OCI-LY7 (cell line): ENCODE results near the gene SORCS3. TPM values are rescaled to one million over a fixed set of nuclear protein-coding genes. Genes with fewer than 3 reads are reported as not detected.

Experiments used
- BruUV-seq: library from RNA; stranded (reverse); fragments of 400-500 nt; replicated peaks from 2 replicates; lab custom pipeline; 2021; lab: Mats Ljungman, UMichigan
- CTCF ChIA-PET: fragments of 300-600 bp; sonication (Branson Sonifier 250); formaldehyde crosslinking; loops from one replicate; lab custom pipeline; 2022; ENCODE audit warnings: antibody characterized with exemption; ENCODE audit not compliant: unreplicated experiment; lab: Charles Lee
- POLR2A ChIA-PET: fragments of 300-600 bp; sonication (Branson Sonifier 250); formaldehyde crosslinking; loops from one replicate; lab custom pipeline; 2022; ENCODE audit warnings: antibody characterized with exemption; lab: Charles Lee
- DNase-seq: peaks from one replicate; pipeline ENCODE4 v3.0.0-alpha.2; 2015; ENCODE audit warnings: low spot score
- H2AFZ ChIP-seq: fragments of 200-600 bp; sonication (generic), shearing (Covaris generic); 2 replicates; pipeline ENCODE4 v1.6.1; 2014; ENCODE audit warnings: mild to moderate bottlenecking, antibody characterized with exemption, low read length, moderate library complexity
- H3K27ac ChIP-seq: fragments of 200-600 bp; sonication (generic); 2 replicates; pipeline ENCODE4 v1.5.1; 2014; ENCODE audit warnings: mixed run types, low read depth, mild to moderate bottlenecking, moderate library complexity, low read length, inconsistent platforms; ENCODE audit not compliant: poor library complexity, severe bottlenecking
- H3K36me3 ChIP-seq: fragments of 200-600 bp; sonication (generic); 2 replicates; pipeline ENCODE4 v1.6.1; 2014; ENCODE audit warnings: mild to moderate bottlenecking, antibody characterized with exemption, low read length, moderate library complexity, mixed read lengths; ENCODE audit not compliant: insufficient read depth
- H3K4me1 ChIP-seq: fragments of 200-600 bp; sonication (generic); 2 replicates; pipeline ENCODE4 v1.5.1; 2014; ENCODE audit warnings: mild to moderate bottlenecking, low read length; ENCODE audit not compliant: insufficient read depth, poor library complexity, severe bottlenecking
- H3K4me2 ChIP-seq: fragments of 200-600 bp; sonication (generic); 2 replicates; pipeline ENCODE4 v1.6.1; 2014; ENCODE audit warnings: mild to moderate bottlenecking, low read length
- H3K4me3 ChIP-seq: fragments of 200-600 bp; sonication (generic); 2 replicates; pipeline ENCODE4 v1.5.1; 2014; ENCODE audit warnings: mild to moderate bottlenecking, low read depth, low read length; ENCODE audit not compliant: poor library complexity, severe bottlenecking
- H3K79me2 ChIP-seq: fragments of 200-600 bp; sonication (generic); 2 replicates; pipeline ENCODE4 v1.6.1; 2016; ENCODE audit warnings: low read depth, mild to moderate bottlenecking, low read length, moderate library complexity, mixed read lengths; ENCODE audit not compliant: insufficient read depth
- H3K9me2 ChIP-seq: fragments of 200-600 bp; sonication (generic); 2 replicates; pipeline ENCODE4 v1.6.1; 2016; ENCODE audit warnings: mild to moderate bottlenecking, low read length, mixed read lengths; ENCODE audit not compliant: insufficient read depth
- H3K9me3 ChIP-seq: fragments of 200-600 bp; sonication (generic); 2 replicates; pipeline ENCODE4 v1.6.1; 2014; ENCODE audit warnings: mild to moderate bottlenecking, mixed run types, low read length, mixed read lengths
- H4K20me1 ChIP-seq: fragments of 200-600 bp; sonication (generic); 2 replicates; pipeline ENCODE4 v1.6.1; 2014; ENCODE audit warnings: mild to moderate bottlenecking, antibody characterized with exemption, low read length, moderate library complexity, mixed read lengths; ENCODE audit not compliant: insufficient read depth
- EZH2phosphoT487 ChIP-seq: fragments of 200-600 bp; sonication (generic); IDR thresholded peaks from 2 replicates; pipeline ENCODE4 v1.6.1; 2018; ENCODE audit warnings: low read depth, borderline replicate concordance, mild to moderate bottlenecking, mixed run types, antibody characterized with exemption, low read length, moderate library complexity, mixed read lengths
- intact Hi-C: fragments of 100-400 bp; cut with micrococcal nuclease; formaldehyde crosslinking; loops from one replicate; pipeline ENCODE4 v1.10.0; 2022; ENCODE audit not compliant: unreplicated experiment
- total RNA-seq, 2 experiments: library from RNA; depleted of rRNA in 1 of 2; stranded (reverse); fragments of >200 nt in 1 of 2; shearing (Covaris generic) in 1 of 2; gene quantifications; 2 replicates each; pipeline ENCODE4 v1.2.3, GENCODE V29; 2014 to 2022
- TF ChIP-seq, protein P1 (sequence below): fragments of 200-600 bp; sonication (generic); conservative IDR thresholded peaks from 2 replicates; pipeline ENCODE4 v1.5.1; 2014; ENCODE audit warnings: mild to moderate bottlenecking, antibody characterized with exemption, low read length, moderate library complexity, mixed read lengths

Gene SORCS3
- total RNA-seq, 2 experiments from 2014 or later: not detected

DNA sequence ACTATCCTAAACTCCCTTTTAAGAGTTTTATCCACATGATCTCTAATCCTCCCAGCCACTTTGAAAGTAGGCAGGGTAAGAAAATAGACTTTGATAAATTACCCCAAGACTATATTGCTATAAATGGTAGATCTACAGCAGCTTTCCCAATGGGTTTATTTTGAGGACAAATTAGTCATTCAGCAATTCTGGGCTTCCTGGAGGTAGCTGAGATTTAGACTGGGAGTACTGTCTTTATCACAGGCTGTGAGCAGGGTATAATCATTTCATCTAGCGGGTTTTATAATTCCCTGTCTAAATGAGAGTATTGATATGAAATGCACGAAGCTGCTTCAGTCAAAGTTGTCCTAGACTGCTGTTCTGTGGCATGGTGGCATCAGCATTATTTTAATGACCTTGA, 279.4 kb downstream of the SORCS3 start:
- H3K9me3 ChIP-seq: no peaks in the 10 kb centered on the region
- no peak overlapping the region for H2AFZ ChIP-seq
- TF ChIP-seq EZH2phosphoT487: no peak
- TF ChIP-seq, protein P1, sequence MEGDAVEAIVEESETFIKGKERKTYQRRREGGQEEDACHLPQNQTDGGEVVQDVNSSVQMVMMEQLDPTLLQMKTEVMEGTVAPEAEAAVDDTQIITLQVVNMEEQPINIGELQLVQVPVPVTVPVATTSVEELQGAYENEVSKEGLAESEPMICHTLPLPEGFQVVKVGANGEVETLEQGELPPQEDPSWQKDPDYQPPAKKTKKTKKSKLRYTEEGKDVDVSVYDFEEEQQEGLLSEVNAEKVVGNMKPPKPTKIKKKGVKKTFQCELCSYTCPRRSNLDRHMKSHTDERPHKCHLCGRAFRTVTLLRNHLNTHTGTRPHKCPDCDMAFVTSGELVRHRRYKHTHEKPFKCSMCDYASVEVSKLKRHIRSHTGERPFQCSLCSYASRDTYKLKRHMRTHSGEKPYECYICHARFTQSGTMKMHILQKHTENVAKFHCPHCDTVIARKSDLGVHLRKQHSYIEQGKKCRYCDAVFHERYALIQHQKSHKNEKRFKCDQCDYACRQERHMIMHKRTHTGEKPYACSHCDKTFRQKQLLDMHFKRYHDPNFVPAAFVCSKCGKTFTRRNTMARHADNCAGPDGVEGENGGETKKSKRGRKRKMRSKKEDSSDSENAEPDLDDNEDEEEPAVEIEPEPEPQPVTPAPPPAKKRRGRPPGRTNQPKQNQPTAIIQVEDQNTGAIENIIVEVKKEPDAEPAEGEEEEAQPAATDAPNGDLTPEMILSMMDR: no peak
- ChIA-PET POLR2A (interaction anchor here (1.5 kb wide), 1 partner anchor 12 kb away, joined by 3 read pairs; no protein-coding TSS in a partner anchor), CTCF (no interaction called here)
- H3K36me3 ChIP-seq: no peaks in the 10 kb centered on the region
- no peaks in the 10 kb centered on the region for H3K4me1 ChIP-seq
- no peak for DNase-seq
- H3K79me2 ChIP-seq: no peaks in the 10 kb centered on the region
- no peak overlapping the region for H3K4me2 ChIP-seq
- H3K27ac ChIP-seq: no peak overlapping the region
- no peaks in the 10 kb centered on the region for H3K9me2 ChIP-seq
- no peaks in the 10 kb centered on the region for H4K20me1 ChIP-seq
- no peak overlapping the region for H3K4me3 ChIP-seq
- no TSS peak for BruUV-seq
- intact Hi-C loops: no loop called here

DNA sequence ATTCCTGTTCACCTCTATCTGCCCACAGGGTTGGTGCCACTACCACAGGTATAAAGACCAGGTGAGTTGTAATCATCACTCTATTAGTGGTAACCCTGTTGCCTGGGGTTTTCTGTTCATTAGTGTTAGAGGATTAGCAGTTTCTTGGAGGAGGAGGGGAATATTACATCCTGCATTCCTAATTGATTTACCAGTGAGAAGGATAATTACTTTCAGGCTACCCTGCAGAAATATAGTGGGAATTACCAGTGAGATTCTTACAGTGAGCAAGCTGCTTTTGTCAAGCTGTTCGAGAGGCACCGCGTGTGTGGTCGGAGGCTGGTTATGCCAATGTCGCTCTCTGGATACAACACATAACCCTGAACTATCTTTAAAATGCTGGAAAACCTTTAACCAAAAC, 280.7 kb downstream of the SORCS3 start:
- Histone ChIP-seq H3K4me3 (no peak overlapping the region), H3K4me2 (no peak overlapping the region), H3K4me1 (no peaks in the 10 kb centered on the region), H3K9me2 (no peaks in the 10 kb centered on the region), H3K27ac (no peak overlapping the region), H3K36me3 (no peaks in the 10 kb centered on the region), H3K9me3 (no peaks in the 10 kb centered on the region), H3K79me2 (no peaks in the 10 kb centered on the region), H4K20me1 (no peaks in the 10 kb centered on the region), H2AFZ (no peak overlapping the region)
- no peak for DNase-seq
- intact Hi-C loops: no loop called here
- TF ChIP-seq EZH2phosphoT487: no peak
- TF ChIP-seq, protein P1: no peak
- POLR2A ChIA-PET: no interaction called here
- BruUV-seq: no TSS peak
- CTCF ChIA-PET: interaction anchor here (0.6 kb wide), 1 partner anchor 744 kb away, joined by 3 read pairs; no protein-coding TSS in a partner anchor

DNA sequence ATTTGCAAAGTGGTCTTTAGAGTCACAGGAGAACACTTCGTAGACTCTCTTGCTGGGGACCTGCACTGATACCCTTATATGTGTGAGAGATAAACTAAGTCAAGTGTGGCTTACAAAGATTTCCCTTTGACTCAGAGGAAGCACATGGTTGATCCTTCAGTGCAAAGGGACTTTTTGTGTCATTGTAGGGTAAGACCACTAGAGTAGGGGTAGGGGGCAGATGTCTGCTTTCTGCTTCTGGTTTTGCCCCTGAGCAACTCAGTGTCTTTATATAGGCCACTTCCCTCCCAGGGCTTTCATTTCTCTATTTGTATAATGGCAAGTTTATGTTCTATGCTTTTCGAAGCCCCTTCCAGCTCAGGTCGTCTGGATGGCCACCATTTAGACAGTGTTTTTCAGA, 281.7 kb downstream of the SORCS3 start:
- no TSS peak for BruUV-seq
- H3K4me2 ChIP-seq: no peak overlapping the region
- no peaks in the 10 kb centered on the region for H4K20me1 ChIP-seq
- H3K4me1 ChIP-seq: no peaks in the 10 kb centered on the region
- TF ChIP-seq EZH2phosphoT487: no peak
- ChIA-PET CTCF (interaction anchor here (0.9 kb wide), 1 partner anchor 9 kb away, joined by 3 read pairs; no protein-coding TSS in a partner anchor), POLR2A (no interaction called here)
- no peak overlapping the region for H2AFZ ChIP-seq
- DNase-seq: no peak
- H3K79me2 ChIP-seq: no peaks in the 10 kb centered on the region
- H3K4me3 ChIP-seq: no peak overlapping the region
- intact Hi-C loops: no loop called here
- no peak overlapping the region for H3K27ac ChIP-seq
- no peaks in the 10 kb centered on the region for H3K36me3 ChIP-seq
- H3K9me2 ChIP-seq: no peaks in the 10 kb centered on the region
- H3K9me3 ChIP-seq: no peaks in the 10 kb centered on the region
